OCI-LY3 (cell line): ENCODE measurements around the gene ATRAID.

Experiments
- EZH2phosphoT487 ChIP-seq: fragments of 200-600 bp; shearing (Covaris generic); IDR thresholded peaks from 2 replicates; pipeline ENCODE4 v1.6.1; 2018; ENCODE audit warnings: antibody characterized with exemption, mixed run types, low read depth
- TF ChIP-seq, protein P1 (sequence below): fragments of 200-600, 300-600 bp; sonication (generic); IDR thresholded peaks from 2 replicates; pipeline ENCODE4 v1.5.1; 2014; ENCODE audit warnings: antibody characterized with exemption, low read length, low read depth

DNA sequence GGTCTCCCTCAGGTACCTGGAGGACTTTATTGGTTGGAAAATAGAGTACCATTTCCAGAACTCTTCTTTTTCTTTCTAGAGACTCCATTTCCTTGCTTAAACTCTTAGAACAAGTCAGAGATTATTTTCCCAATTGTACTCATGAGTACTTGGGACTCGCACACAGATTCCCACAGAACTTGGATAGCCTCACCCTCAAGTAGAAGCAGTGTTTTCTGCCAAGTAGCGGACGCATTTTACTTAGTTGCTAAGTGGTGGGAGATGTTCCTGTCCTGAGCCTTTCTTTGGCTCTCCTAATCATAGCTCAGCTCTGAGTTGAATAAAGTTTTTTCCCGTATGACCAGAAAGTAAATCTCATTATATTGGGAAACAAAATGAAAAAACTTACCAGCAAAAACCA lies 33.8 kb downstream of the ATRAID start:
- TF ChIP-seq, protein P1, sequence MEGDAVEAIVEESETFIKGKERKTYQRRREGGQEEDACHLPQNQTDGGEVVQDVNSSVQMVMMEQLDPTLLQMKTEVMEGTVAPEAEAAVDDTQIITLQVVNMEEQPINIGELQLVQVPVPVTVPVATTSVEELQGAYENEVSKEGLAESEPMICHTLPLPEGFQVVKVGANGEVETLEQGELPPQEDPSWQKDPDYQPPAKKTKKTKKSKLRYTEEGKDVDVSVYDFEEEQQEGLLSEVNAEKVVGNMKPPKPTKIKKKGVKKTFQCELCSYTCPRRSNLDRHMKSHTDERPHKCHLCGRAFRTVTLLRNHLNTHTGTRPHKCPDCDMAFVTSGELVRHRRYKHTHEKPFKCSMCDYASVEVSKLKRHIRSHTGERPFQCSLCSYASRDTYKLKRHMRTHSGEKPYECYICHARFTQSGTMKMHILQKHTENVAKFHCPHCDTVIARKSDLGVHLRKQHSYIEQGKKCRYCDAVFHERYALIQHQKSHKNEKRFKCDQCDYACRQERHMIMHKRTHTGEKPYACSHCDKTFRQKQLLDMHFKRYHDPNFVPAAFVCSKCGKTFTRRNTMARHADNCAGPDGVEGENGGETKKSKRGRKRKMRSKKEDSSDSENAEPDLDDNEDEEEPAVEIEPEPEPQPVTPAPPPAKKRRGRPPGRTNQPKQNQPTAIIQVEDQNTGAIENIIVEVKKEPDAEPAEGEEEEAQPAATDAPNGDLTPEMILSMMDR, result no peak
- TF ChIP-seq EZH2phosphoT487, result no peak
